Activated B cell treated with CpG ODN at 0.5 μM for 24 hours (primary cell): ENCODE measurements around the gene SHC2. TPM values are rescaled to one million over a fixed set of nuclear protein-coding genes. Genes with fewer than 3 reads are reported as not detected.
A peak's percentile ranks its signal among the peaks of the same experiment; 100 is the strongest.
"Not testable (repeated sequence)": the region's sequence is repeated elsewhere in the genome, so short reads cannot be mapped to it uniquely, and the experiment has no call there.

Experiments
- ATAC-seq: fragments of 200-7000 bp; cut with Tn5 transposase; one replicate; pipeline ENCODE4 v1.10.0; 2021; ENCODE audit warnings: low read depth, mild to moderate bottlenecking, moderate library complexity
- CTCF ChIA-PET: fragments of 350-600 bp; sonication (Branson Sonifier 250); formaldehyde crosslinking; loops from one replicate; lab custom pipeline; 2021; ENCODE audit warnings: antibody characterized with exemption; lab: Charles Lee
- POLR2A ChIA-PET: fragments of 350-600 bp; sonication (Branson Sonifier 250); formaldehyde crosslinking; loops from one replicate; lab custom pipeline; 2021; ENCODE audit warnings: antibody characterized with exemption; lab: Charles Lee
- DNase-seq: peaks from one replicate; pipeline ENCODE4 v3.0.0; 2022
- H3K27ac Mint-ChIP-seq: one replicate; pipeline ENCODE4 v1.8.0; 2020; ENCODE audit warnings: mixed read lengths
- H3K27me3 Mint-ChIP-seq: one replicate; pipeline ENCODE4 v1.8.0; 2021; ENCODE audit warnings: mixed read lengths
- H3K36me3 Mint-ChIP-seq: one replicate; pipeline ENCODE4 v1.8.0; 2021; ENCODE audit warnings: low read depth, mixed read lengths
- H3K4me1 Mint-ChIP-seq: one replicate; pipeline ENCODE4 v1.8.0; 2021; ENCODE audit warnings: mixed read lengths
- H3K4me3 Mint-ChIP-seq: one replicate; pipeline ENCODE4 v1.8.0; 2020; ENCODE audit warnings: mild to moderate bottlenecking, mixed read lengths
- H3K9me3 Mint-ChIP-seq: one replicate; pipeline ENCODE4 v1.8.0; 2020; ENCODE audit warnings: mixed read lengths
- intact Hi-C: fragments of 100-400 bp; cut with micrococcal nuclease; formaldehyde crosslinking; loops from one replicate; pipeline ENCODE4 v1.15.1; 2024
- total RNA-seq: library from RNA; stranded (reverse); gene quantifications from 2 replicates; pipeline ENCODE4 v1.2.3, GENCODE V29; 2022
- TF ChIP-seq, protein P1 (sequence below): fragments of 200-600 bp; IDR thresholded peaks from one replicate; pipeline ENCODE4 v1.8.0; 2022; ENCODE audit warnings: antibody characterized with exemption, mild to moderate bottlenecking

SHC2 gene
- total RNA-seq, 1 donor from 2014 or later, result not detected

GRCh38 chr19:398719-399118, 62.1 kb downstream of the SHC2 start:
- Mint-ChIP-seq H3K4me3 (no peak overlapping the region), H3K27me3 (peaks cover 10% of the 10 kb centered on the region), H3K36me3 (no peaks in the 10 kb centered on the region), H3K9me3 (peaks cover 5% of the 10 kb centered on the region), H3K27ac (no peak overlapping the region), H3K4me1 (no peaks in the 10 kb centered on the region)
- TF ChIP-seq, protein P1, sequence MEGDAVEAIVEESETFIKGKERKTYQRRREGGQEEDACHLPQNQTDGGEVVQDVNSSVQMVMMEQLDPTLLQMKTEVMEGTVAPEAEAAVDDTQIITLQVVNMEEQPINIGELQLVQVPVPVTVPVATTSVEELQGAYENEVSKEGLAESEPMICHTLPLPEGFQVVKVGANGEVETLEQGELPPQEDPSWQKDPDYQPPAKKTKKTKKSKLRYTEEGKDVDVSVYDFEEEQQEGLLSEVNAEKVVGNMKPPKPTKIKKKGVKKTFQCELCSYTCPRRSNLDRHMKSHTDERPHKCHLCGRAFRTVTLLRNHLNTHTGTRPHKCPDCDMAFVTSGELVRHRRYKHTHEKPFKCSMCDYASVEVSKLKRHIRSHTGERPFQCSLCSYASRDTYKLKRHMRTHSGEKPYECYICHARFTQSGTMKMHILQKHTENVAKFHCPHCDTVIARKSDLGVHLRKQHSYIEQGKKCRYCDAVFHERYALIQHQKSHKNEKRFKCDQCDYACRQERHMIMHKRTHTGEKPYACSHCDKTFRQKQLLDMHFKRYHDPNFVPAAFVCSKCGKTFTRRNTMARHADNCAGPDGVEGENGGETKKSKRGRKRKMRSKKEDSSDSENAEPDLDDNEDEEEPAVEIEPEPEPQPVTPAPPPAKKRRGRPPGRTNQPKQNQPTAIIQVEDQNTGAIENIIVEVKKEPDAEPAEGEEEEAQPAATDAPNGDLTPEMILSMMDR, result no peak
- ChIA-PET CTCF (no interaction called here), POLR2A (no interaction called here)
- no peak for DNase-seq
- no peak for ATAC-seq
- intact Hi-C loops, result no loop called here

DNA sequence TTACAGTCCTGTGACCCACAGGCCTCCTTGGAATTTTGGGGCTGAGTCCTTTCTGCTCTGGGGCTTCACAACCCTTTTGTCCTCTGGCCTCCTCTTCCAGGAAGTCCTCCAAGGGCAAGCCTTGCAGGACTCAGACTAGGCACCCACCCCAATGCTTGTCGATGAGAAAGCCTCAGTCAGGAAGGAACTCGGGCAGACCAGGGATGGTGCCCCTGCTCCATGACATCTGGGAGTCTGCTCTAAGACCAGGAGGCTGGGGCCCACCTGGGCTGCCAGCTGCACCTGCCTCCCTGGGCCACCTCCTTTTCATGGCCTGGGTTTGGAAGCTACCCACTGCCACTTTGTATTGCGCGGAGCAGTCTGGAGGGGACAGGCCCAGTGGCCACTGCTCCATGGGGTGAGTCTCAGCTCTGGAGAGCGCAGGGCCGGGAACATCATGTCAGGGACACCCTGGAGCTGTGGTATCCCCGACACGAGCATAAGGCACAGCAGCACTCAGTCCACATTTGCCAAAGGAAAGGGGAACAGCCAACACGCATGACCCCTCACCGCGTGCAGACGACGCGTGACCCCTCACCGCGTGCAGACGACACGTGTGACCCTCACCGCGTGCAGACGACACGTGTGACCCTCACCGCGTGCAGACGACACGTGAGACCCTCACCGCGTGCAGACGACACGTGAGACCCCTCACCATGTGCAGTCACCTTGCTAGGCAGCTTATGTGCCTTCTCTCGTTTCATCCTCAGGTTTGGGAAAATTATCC, 62.7 kb downstream of the SHC2 start:
- POLR2A ChIA-PET, result no interaction called here

GRCh38 chr19:397321-397720, 63.5 kb downstream of the SHC2 start:
- intact Hi-C loops, result no loop called here
- POLR2A ChIA-PET, result no interaction called here
- Mint-ChIP-seq H3K27me3 (peaks cover 4% of the 10 kb centered on the region), H3K9me3 (peaks cover 7% of the 10 kb centered on the region), H3K27ac (no peak overlapping the region), H3K36me3 (no peaks in the 10 kb centered on the region), H3K4me3 (no peak overlapping the region), H3K4me1 (no peaks in the 10 kb centered on the region)
- CTCF ChIA-PET, result no interaction called here
- TF ChIP-seq, protein P1, result no peak
- DNase-seq (no peak), ATAC-seq (no peak)

More for the DNA sequence above, 62.7 kb downstream of the SHC2 start:
- CTCF ChIA-PET, result no interaction called here
- no peak for ATAC-seq
- H3K27me3 Mint-ChIP-seq, result peaks cover 8% of the 10 kb centered on the region
- TF ChIP-seq, protein P1, result no peak
- no peak for DNase-seq
- intact Hi-C loops, result no loop called here
- no peaks in the 10 kb centered on the region for H3K36me3 Mint-ChIP-seq
- H3K9me3 Mint-ChIP-seq, result peaks cover 7% of the 10 kb centered on the region
- H3K4me3 Mint-ChIP-seq, result no peak overlapping the region
- H3K4me1 Mint-ChIP-seq, result no peaks in the 10 kb centered on the region
- no peak overlapping the region for H3K27ac Mint-ChIP-seq

GRCh38 chr19:395467-395866, 65.4 kb downstream of the SHC2 start:
- Mint-ChIP-seq H3K27me3 (no peaks in the 10 kb centered on the region), H3K4me3 (no peak overlapping the region), H3K9me3 (peaks cover 7% of the 10 kb centered on the region), H3K36me3 (no peaks in the 10 kb centered on the region), H3K27ac (no peak overlapping the region), H3K4me1 (no peaks in the 10 kb centered on the region)
- ATAC-seq (no peak), DNase-seq (no peak)
- POLR2A ChIA-PET, result no interaction called here
- intact Hi-C loops, result no loop called here
- CTCF ChIA-PET, result no interaction called here
- TF ChIP-seq, protein P1, result no peak

DNA sequence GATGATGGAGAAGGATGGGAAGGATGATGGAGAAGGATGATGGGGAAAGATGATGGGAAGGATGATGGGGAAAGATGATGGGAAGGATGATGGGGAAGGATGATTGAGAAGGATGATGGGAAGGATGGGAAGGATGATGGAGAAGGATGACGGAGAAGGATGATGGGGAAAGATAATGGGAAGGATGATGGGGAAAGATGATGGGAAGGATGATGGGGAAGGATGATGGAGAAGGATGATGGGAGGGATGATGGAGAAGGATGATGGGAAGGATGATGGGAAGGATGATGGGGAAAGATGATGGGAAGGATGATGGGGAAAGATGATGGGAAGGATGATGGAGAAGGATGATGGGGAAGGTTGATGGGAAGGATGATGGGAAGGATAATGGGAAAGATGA, 66.0 kb downstream of the SHC2 start:
- H3K4me1 Mint-ChIP-seq, H3K27me3 Mint-ChIP-seq, H3K4me3 Mint-ChIP-seq, intact Hi-C loops, ATAC-seq, POLR2A ChIA-PET, H3K36me3 Mint-ChIP-seq, CTCF ChIA-PET, H3K27ac Mint-ChIP-seq, H3K9me3 Mint-ChIP-seq, DNase-seq: not testable (repeated sequence)

- intact Hi-C loops, H3K27me3 Mint-ChIP-seq, H3K4me3 Mint-ChIP-seq, DNase-seq, H3K4me1 Mint-ChIP-seq, ATAC-seq, H3K9me3 Mint-ChIP-seq, H3K36me3 Mint-ChIP-seq, POLR2A ChIA-PET, CTCF ChIA-PET: not testable (repeated sequence)
- peak overlapping the region; percentile 9 for H3K27ac Mint-ChIP-seq
Observed at GRCh38 chr19:393560-393959, 67.3 kb downstream of the SHC2 start.
